ENCODE data around the gene MAP10. TPM values are rescaled to one million over a fixed set of nuclear protein-coding genes. Genes with fewer than 3 reads are reported as not detected.

The MAP10 gene
- total and polyA plus RNA-seq, 4 donors = 0.13 to 1.8 (median 0.76) TPM

DNA sequence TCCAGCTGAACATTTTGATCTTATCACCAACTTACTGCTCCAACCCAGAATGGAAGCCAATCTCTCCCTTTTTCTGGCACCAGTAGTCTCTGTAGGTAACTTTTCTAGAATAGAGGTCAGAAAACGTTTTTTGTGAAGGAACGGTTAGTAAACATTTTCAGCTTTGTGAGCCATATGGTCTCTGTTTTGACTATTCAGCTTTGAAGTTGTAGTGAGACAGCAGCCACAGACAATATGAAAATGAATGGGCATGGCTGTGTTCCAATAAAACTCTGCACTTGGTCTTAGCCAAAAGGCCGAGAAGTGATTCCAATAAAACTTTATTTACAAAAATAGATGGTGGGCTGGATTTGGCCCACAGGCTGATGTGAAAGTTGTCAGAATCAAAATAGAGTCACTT, 28.9 kb downstream of the MAP10 start:
- intact Hi-C loops (cut with DNase I) = no loop called here
- Histone ChIP-seq H3K9me3 (ENCODE audit: control insufficient read depth, low read length) (no peaks in the 10 kb centered on the region), H3K4me3 (ENCODE audit: low read length in 2 of 2) (no peak overlapping the region), H3K36me3 (ENCODE audit: control insufficient read depth in 1 of 2, insufficient read depth in 2 of 2, low read length in 1 of 2) (no peaks in the 10 kb centered on the region), H3K27ac (ENCODE audit: low read depth in 1 of 2, low read length in 2 of 2) (no peak overlapping the region), H3K27me3 (ENCODE audit: control insufficient read depth in 1 of 2, insufficient read depth in 2 of 2, low read length in 1 of 2) (peaks cover 0 to 1% of the 10 kb centered on the region in 2 donors), H3K4me1 (ENCODE audit: control insufficient read depth in 1 of 2, insufficient read depth in 2 of 2, low read length in 2 of 2) (no peaks in the 10 kb centered on the region)
- 12 to 21% methylated on average over 3 of the region's 3 CpGs for WGBS, 2 donors
- DNase-seq (no peak), ATAC-seq (ENCODE audit: low FRiP score) (no peak)

GRCh38 chr1:232835166-232835565, 29.9 kb downstream of the MAP10 start:
- peaks cover 0 to 2% of the 10 kb centered on the region in 2 donors for H3K27me3 ChIP-seq (ENCODE audit: control insufficient read depth in 1 of 2, insufficient read depth in 2 of 2, low read length in 1 of 2)
- H3K4me1 ChIP-seq (ENCODE audit: control insufficient read depth in 1 of 2, insufficient read depth in 2 of 2, low read length in 2 of 2) = no peaks in the 10 kb centered on the region
- 34 to 41% methylated on average over 6 of the region's 6 CpGs for WGBS, 2 donors
- no peaks in the 10 kb centered on the region for H3K36me3 ChIP-seq (ENCODE audit: control insufficient read depth in 1 of 2, insufficient read depth in 2 of 2, low read length in 1 of 2)
- H3K9me3 ChIP-seq (ENCODE audit: control insufficient read depth, low read length) = no peaks in the 10 kb centered on the region
- intact Hi-C loops (cut with DNase I) = no loop called here
- H3K27ac ChIP-seq (ENCODE audit: low read depth in 1 of 2, low read length in 2 of 2) = no peak overlapping the region
- H3K4me3 ChIP-seq (ENCODE audit: low read length in 2 of 2) = no peak overlapping the region
- no peak for ATAC-seq (ENCODE audit: low FRiP score)
- DNase-seq = no peak

GRCh38 chr1:232837087-232837486, 31.9 kb downstream of the MAP10 start:
- Histone ChIP-seq H3K36me3 (ENCODE audit: control insufficient read depth in 1 of 2, insufficient read depth in 2 of 2, low read length in 1 of 2) (no peaks in the 10 kb centered on the region), H3K27ac (ENCODE audit: low read depth in 1 of 2, low read length in 2 of 2) (no peak overlapping the region), H3K4me1 (ENCODE audit: control insufficient read depth in 1 of 2, insufficient read depth in 2 of 2, low read length in 2 of 2) (no peaks in the 10 kb centered on the region), H3K4me3 (ENCODE audit: low read length in 2 of 2) (no peak overlapping the region), H3K27me3 (ENCODE audit: control insufficient read depth in 1 of 2, insufficient read depth in 2 of 2, low read length in 1 of 2) (peaks cover 0 to 1% of the 10 kb centered on the region in 2 donors), H3K9me3 (ENCODE audit: control insufficient read depth, low read length) (no peaks in the 10 kb centered on the region)
- DNase-seq (no peak), ATAC-seq (ENCODE audit: low FRiP score) (no peak)
- 86 to 88% methylated on average over 4 of the region's 4 CpGs for WGBS, 2 donors
- intact Hi-C loops (cut with DNase I) = no loop called here

DNA sequence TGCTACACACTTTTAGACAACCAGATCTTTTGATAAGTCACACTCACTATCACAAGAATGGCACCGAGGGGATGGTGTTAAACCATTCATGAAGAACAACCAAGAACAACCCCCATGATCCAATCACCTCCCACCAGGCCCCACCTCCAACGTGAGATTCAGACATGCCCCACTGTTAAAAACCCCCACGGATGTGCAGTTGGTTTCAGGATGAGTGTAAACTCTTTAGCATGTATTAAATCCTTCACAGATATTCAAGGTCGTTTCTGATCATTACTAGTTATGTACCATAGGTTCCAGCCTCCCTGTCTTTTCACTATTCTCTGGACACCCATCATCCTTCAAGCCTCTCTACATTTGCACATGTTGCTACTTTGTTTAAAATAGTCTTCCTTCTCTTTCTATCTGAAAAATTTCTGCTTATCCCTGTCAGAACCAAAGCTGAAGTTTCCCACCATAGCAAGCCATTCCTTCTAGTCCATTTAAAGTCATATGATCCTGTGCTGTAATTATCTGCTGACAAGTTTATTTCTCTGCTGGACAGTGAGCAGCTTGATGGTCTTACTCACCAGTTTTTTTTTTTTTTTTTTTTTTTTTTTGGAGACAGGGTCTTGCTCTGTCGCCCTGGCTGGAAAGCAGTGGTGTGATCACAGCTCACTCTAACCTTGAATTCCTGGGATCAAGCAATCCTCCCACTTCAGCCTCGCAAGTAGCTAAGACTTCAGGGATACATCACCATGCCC, 36.8 kb downstream of the MAP10 start:
- Histone ChIP-seq H3K9me3 (ENCODE audit: control insufficient read depth, low read length) (peaks cover 3% of the 10 kb centered on the region), H3K36me3 (ENCODE audit: control insufficient read depth in 1 of 2, insufficient read depth in 2 of 2, low read length in 1 of 2) (no peaks in the 10 kb centered on the region), H3K27me3 (ENCODE audit: control insufficient read depth in 1 of 2, insufficient read depth in 2 of 2, low read length in 1 of 2) (peaks cover 0 to 1% of the 10 kb centered on the region in 2 donors), H3K27ac (ENCODE audit: low read depth in 1 of 2, low read length in 2 of 2) (no peak overlapping the region), H3K4me1 (ENCODE audit: control insufficient read depth in 1 of 2, insufficient read depth in 2 of 2, low read length in 2 of 2) (no peaks in the 10 kb centered on the region), H3K4me3 (ENCODE audit: low read length in 2 of 2) (no peak overlapping the region)
- 90 to 91% methylated on average over 6 of the region's 6 CpGs for WGBS, 2 donors
- ATAC-seq (ENCODE audit: low FRiP score) = no peak
- intact Hi-C loops (cut with DNase I) = no loop called here
- no peak for DNase-seq

DNA sequence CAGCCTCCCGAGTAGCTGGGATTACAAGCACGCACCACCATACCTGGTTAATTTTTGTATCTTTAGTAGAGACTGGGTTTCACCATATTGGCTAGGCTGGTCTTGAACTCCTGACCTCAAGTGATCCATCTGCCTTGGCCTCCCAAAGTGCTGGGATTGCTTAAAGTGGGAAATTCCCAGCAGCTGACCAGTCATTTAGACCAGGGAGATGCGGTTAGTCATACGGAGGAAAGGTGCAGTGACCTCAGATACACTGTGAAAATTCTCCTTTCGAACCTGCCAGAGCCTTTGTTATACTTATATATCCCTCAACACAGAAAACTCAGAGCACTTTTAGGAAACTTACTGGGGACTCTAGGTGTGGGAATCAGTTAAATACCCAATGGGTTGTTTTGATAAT, 39.6 kb downstream of the MAP10 start:
- WGBS, 2 donors = 77 to 95% methylated on average over 5 of the region's 5 CpGs
- Histone ChIP-seq H3K4me3 (ENCODE audit: low read length in 2 of 2) (no peak overlapping the region), H3K9me3 (ENCODE audit: control insufficient read depth, low read length) (peaks cover 3% of the 10 kb centered on the region), H3K27me3 (ENCODE audit: control insufficient read depth in 1 of 2, insufficient read depth in 2 of 2, low read length in 1 of 2) (no peaks in the 10 kb centered on the region), H3K27ac (ENCODE audit: low read depth in 1 of 2, low read length in 2 of 2) (no peak overlapping the region), H3K4me1 (ENCODE audit: control insufficient read depth in 1 of 2, insufficient read depth in 2 of 2, low read length in 2 of 2) (no peaks in the 10 kb centered on the region), H3K36me3 (ENCODE audit: control insufficient read depth in 1 of 2, insufficient read depth in 2 of 2, low read length in 1 of 2) (no peaks in the 10 kb centered on the region)
- intact Hi-C loops (cut with DNase I) = no loop called here
- no peak for DNase-seq
- ATAC-seq (ENCODE audit: low FRiP score) = no peak

- Histone ChIP-seq H3K27me3 (ENCODE audit: control insufficient read depth in 1 of 2, insufficient read depth in 2 of 2, low read length in 1 of 2) (no peaks in the 10 kb centered on the region), H3K9me3 (ENCODE audit: control insufficient read depth, low read length) (peaks cover 3% of the 10 kb centered on the region), H3K27ac (ENCODE audit: low read depth in 1 of 2, low read length in 2 of 2) (no peak overlapping the region), H3K4me1 (ENCODE audit: control insufficient read depth in 1 of 2, insufficient read depth in 2 of 2, low read length in 2 of 2) (no peaks in the 10 kb centered on the region), H3K4me3 (ENCODE audit: low read length in 2 of 2) (no peak overlapping the region), H3K36me3 (ENCODE audit: control insufficient read depth in 1 of 2, insufficient read depth in 2 of 2, low read length in 1 of 2) (no peaks in the 10 kb centered on the region)
- ATAC-seq (ENCODE audit: low FRiP score) (no peak), DNase-seq (no peak)
- 62 to 64% methylated on average over 6 of the region's 6 CpGs for WGBS, 2 donors
- intact Hi-C loops (cut with DNase I) = no loop called here
These were observed 40.3 kb downstream of the MAP10 start for GRCh38 chr1:232845406-232845955.

GRCh38 chr1:232851532-232851931, 46.3 kb downstream of the MAP10 start:
- intact Hi-C loops (cut with DNase I) = no loop called here
- H3K27ac ChIP-seq (ENCODE audit: low read depth in 1 of 2, low read length in 2 of 2) = no peak overlapping the region
- H3K9me3 ChIP-seq (ENCODE audit: control insufficient read depth, low read length) = no peaks in the 10 kb centered on the region
- H3K27me3 ChIP-seq (ENCODE audit: control insufficient read depth in 1 of 2, insufficient read depth in 2 of 2, low read length in 1 of 2) = no peaks in the 10 kb centered on the region
- no peaks in the 10 kb centered on the region for H3K36me3 ChIP-seq (ENCODE audit: control insufficient read depth in 1 of 2, insufficient read depth in 2 of 2, low read length in 1 of 2)
- no peak for ATAC-seq (ENCODE audit: low FRiP score)
- H3K4me3 ChIP-seq (ENCODE audit: low read length in 2 of 2) = no peak overlapping the region
- no peak for DNase-seq
- no peaks in the 10 kb centered on the region for H3K4me1 ChIP-seq (ENCODE audit: control insufficient read depth in 1 of 2, insufficient read depth in 2 of 2, low read length in 2 of 2)
- WGBS, 2 donors = 36 to 48% methylated on average over 5 of the region's 5 CpGs

- H3K27me3 ChIP-seq (ENCODE audit: control insufficient read depth in 1 of 2, insufficient read depth in 2 of 2, low read length in 1 of 2) = no peaks in the 10 kb centered on the region
- DNase-seq (no peak), ATAC-seq (ENCODE audit: low FRiP score) (no peak)
- no peak overlapping the region for H3K4me3 ChIP-seq (ENCODE audit: low read length in 2 of 2)
- H3K27ac ChIP-seq (ENCODE audit: low read depth in 1 of 2, low read length in 2 of 2) = no peak overlapping the region
- 71 to 72% methylated on average over 7 of the region's 7 CpGs for WGBS, 2 donors
- no peaks in the 10 kb centered on the region for H3K9me3 ChIP-seq (ENCODE audit: control insufficient read depth, low read length)
- no peaks in the 10 kb centered on the region for H3K36me3 ChIP-seq (ENCODE audit: control insufficient read depth in 1 of 2, insufficient read depth in 2 of 2, low read length in 1 of 2)
- no peaks in the 10 kb centered on the region for H3K4me1 ChIP-seq (ENCODE audit: control insufficient read depth in 1 of 2, insufficient read depth in 2 of 2, low read length in 2 of 2)
- intact Hi-C loops (cut with DNase I) = no loop called here
These were observed 49.0 kb downstream of the MAP10 start for GRCh38 chr1:232853994-232854797.
